HEK293 (cell line): ENCODE results near the gene ESRRA.

Experiments used
- CTCF ChIA-PET: fragments of 350-600 bp; formaldehyde crosslinking; extraction: SDS; loops from one replicate; lab custom pipeline; 2021; ENCODE audit warnings: antibody characterized with exemption; lab: Yijun Ruan, JAX
- POLR2A ChIA-PET: fragments of 300-600 bp; formaldehyde crosslinking; extraction: SDS; loops from one replicate; lab custom pipeline; 2020; ENCODE audit warnings: antibody characterized with exemption, inconsistent platforms; lab: Yijun Ruan, JAX
- H3K27ac ChIP-seq: fragments of 200-500 bp; sonication (Bioruptor generic); 2 replicates; pipeline ENCODE4 v1.5.1; 2014; ENCODE audit warnings: low read depth, low read length, control low read depth, inconsistent platforms; ENCODE audit errors: extremely low read depth
- H3K36me3 ChIP-seq, 2 experiments: fragments of 200-500 bp in 1 of 2; sonication (Bioruptor generic) in 1 of 2; 1 replicate in 1 of 2; 2 replicates in 1 of 2; pipeline ENCODE4 v1.5.1; 2014 to 2017; ENCODE audit warnings: inconsistent platforms in 2 of 2, low read length in 2 of 2; ENCODE audit not compliant: control insufficient read depth in 2 of 2, insufficient read depth in 1 of 2
- H3K4me1 ChIP-seq: fragments of 200-500 bp; sonication (Bioruptor generic); 2 replicates; pipeline ENCODE4 v1.5.1; 2014; ENCODE audit warnings: mild to moderate bottlenecking, low read length, inconsistent platforms; ENCODE audit not compliant: control insufficient read depth, insufficient read depth
- H3K4me3 ChIP-seq: 2 replicates; pipeline ENCODE4 v1.5.1; 2011; ENCODE audit warnings: low read depth, mild to moderate bottlenecking, control low read depth, low read length, moderate library complexity
- H3K9me3 ChIP-seq: fragments of 200-500 bp; sonication (Bioruptor generic); 2 replicates; pipeline ENCODE4 v1.5.1; 2014; ENCODE audit warnings: low read depth, low read length, inconsistent platforms; ENCODE audit not compliant: control insufficient read depth, insufficient read depth
- GLIS2 ChIP-seq: fragments of 450-650 bp; formaldehyde crosslinking; IDR thresholded peaks from 2 replicates; pipeline ENCODE4 v1.5.1; 2016; ENCODE audit warnings: missing biosample characterization, missing genetic modification characterization
- KLF1 ChIP-seq: fragments of 450-650 bp; formaldehyde crosslinking; IDR thresholded peaks from 2 replicates; pipeline ENCODE4 v1.5.1; 2016; ENCODE audit warnings: missing biosample characterization, missing genetic modification characterization
- KLF10 ChIP-seq: fragments of 450-650 bp; IDR thresholded peaks from 2 replicates; pipeline ENCODE4 v1.5.1; 2018; ENCODE audit warnings: missing biosample characterization, mild to moderate bottlenecking, missing genetic modification characterization
- KLF17 ChIP-seq: fragments of 450-650 bp; formaldehyde crosslinking; IDR thresholded peaks from 2 replicates; pipeline ENCODE4 v1.5.1; 2016; ENCODE audit warnings: missing biosample characterization, missing genetic modification characterization
- SP7 ChIP-seq: fragments of 450-650 bp; formaldehyde crosslinking; IDR thresholded peaks from 2 replicates; pipeline ENCODE4 v1.5.1; 2016; ENCODE audit warnings: missing biosample characterization, missing genetic modification characterization
- ZBTB17 ChIP-seq: fragments of 450-650 bp; formaldehyde crosslinking; IDR thresholded peaks from 2 replicates; pipeline ENCODE4 v1.5.1; 2016; ENCODE audit warnings: missing biosample characterization, missing genetic modification characterization
- ZBTB21 ChIP-seq: fragments of 450-650 bp; formaldehyde crosslinking; IDR thresholded peaks from 2 replicates; pipeline ENCODE4 v1.5.1; 2017; ENCODE audit warnings: missing biosample characterization, missing genetic modification characterization
- ZFP69B ChIP-seq: fragments of 450-650 bp; formaldehyde crosslinking; IDR thresholded peaks from 2 replicates; pipeline ENCODE4 v1.5.1; 2016; ENCODE audit warnings: missing biosample characterization, missing genetic modification characterization
- ZIC2 ChIP-seq: fragments of 450-650 bp; formaldehyde crosslinking; IDR thresholded peaks from 2 replicates; pipeline ENCODE4 v1.5.1; 2016; ENCODE audit warnings: missing biosample characterization, missing genetic modification characterization
- ZNF146 ChIP-seq: fragments of 450-650 bp; formaldehyde crosslinking; IDR thresholded peaks from 2 replicates; pipeline ENCODE4 v1.5.1; 2016; ENCODE audit warnings: missing biosample characterization, missing genetic modification characterization
- ZNF280D ChIP-seq: fragments of 450-650 bp; formaldehyde crosslinking; IDR thresholded peaks from 2 replicates; pipeline ENCODE4 v1.5.1; 2016; ENCODE audit warnings: missing biosample characterization, missing genetic modification characterization
- ZNF324 ChIP-seq: fragments of 450-650 bp; formaldehyde crosslinking; IDR thresholded peaks from 2 replicates; pipeline ENCODE4 v1.5.1; 2016; ENCODE audit warnings: missing biosample characterization, missing genetic modification characterization
- ZNF366 ChIP-seq: fragments of 450-650 bp; formaldehyde crosslinking; conservative IDR thresholded peaks from 2 replicates; pipeline ENCODE4 v1.5.1; 2016; ENCODE audit warnings: missing biosample characterization, missing genetic modification characterization
- ZNF394 ChIP-seq: fragments of 450-650 bp; formaldehyde crosslinking; IDR thresholded peaks from 2 replicates; pipeline ENCODE4 v1.5.1; 2016; ENCODE audit warnings: missing biosample characterization, missing genetic modification characterization, mild to moderate bottlenecking, moderate library complexity, borderline replicate concordance
- ZNF600 ChIP-seq: fragments of 450-650 bp; formaldehyde crosslinking; IDR thresholded peaks from 2 replicates; pipeline ENCODE4 v1.5.1; 2016; ENCODE audit warnings: missing biosample characterization, missing genetic modification characterization
- ZNF629 ChIP-seq: fragments of 450-650 bp; formaldehyde crosslinking; IDR thresholded peaks from 2 replicates; pipeline ENCODE4 v1.5.1; 2017; ENCODE audit warnings: missing biosample characterization, missing genetic modification characterization
- ZNF670 ChIP-seq: fragments of 450-650 bp; formaldehyde crosslinking; IDR thresholded peaks from 2 replicates; pipeline ENCODE4 v1.5.1; 2016; ENCODE audit warnings: missing biosample characterization, missing genetic modification characterization, low read depth
- TF ChIP-seq, protein P1 (sequence below): fragments of 450-650 bp; formaldehyde crosslinking; IDR thresholded peaks from 2 replicates; pipeline ENCODE4 v1.5.1; 2016; ENCODE audit warnings: missing biosample characterization, missing genetic modification characterization, borderline replicate concordance
- TF ChIP-seq, protein P2 (sequence below): fragments of 450-650 bp; formaldehyde crosslinking; IDR thresholded peaks from 2 replicates; pipeline ENCODE4 v1.5.1; 2016; ENCODE audit warnings: missing biosample characterization, missing genetic modification characterization

Gene ESRRA

GRCh38 chr11:64331569-64332371, 26.4 kb downstream of the ESRRA start (continued):
- TF ChIP-seq ZFP69B (tag by site-specific recombination), result no peak
- TF ChIP-seq ZNF394 (tag by site-specific recombination), result no peak

DNA sequence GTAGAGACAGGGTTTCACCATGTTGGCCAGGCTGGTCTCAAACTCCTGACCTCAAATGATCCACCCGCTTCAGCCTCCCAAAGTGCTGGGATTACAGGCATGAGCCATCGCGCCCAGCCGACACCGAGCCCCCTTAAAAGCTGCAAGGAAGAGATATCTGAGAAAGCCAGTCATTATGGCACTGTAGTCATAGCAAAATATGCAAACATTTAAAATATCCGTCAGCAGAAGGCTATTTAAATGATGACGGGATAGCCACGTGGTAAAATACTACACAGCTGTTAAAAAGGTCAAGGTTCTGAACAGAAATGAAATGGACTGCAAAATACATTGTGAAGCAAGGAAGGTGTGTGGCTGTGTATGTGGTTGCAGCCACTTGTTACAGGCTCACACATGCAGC, 28.2 kb downstream of the ESRRA start:
- Histone ChIP-seq H3K9me3 (no peaks in the 10 kb centered on the region), H3K36me3 (no peaks in the 10 kb centered on the region), H3K4me1 (no peaks in the 10 kb centered on the region), H3K4me3 (no peak overlapping the region), H3K27ac (no peak overlapping the region)
- CTCF ChIA-PET, result interaction anchor here (0.6 to 9.6 kb wide), 6 partner anchors 16 to 119 kb away, joined by 3 to 81 read pairs (median 6); partner anchors contain the start of genes ESRRA, PRDX5, RPS6KA4 and TRMT112
- POLR2A ChIA-PET, result interaction anchor here (0.6 to 2.3 kb wide), 3 partner anchors 9 to 43 kb away, joined by 3 to 7 read pairs (median 4); partner anchors contain the start of genes PRDX5 and TRMT112
- TF ChIP-seq ZNF280D (tag by site-specific recombination) (no peak), ZNF146 (peak; percentile 83), ZNF366 (no peak)

- no peak overlapping the region for H3K4me3 ChIP-seq
- no peaks in the 10 kb centered on the region for H3K4me1 ChIP-seq
- POLR2A ChIA-PET, result interaction anchor here (0.7 to 3.0 kb wide), 4 partner anchors 15 to 30 kb away, joined by 5 to 20 read pairs (median 7); partner anchors contain the start of genes ESRRA, PRDX5 and TRMT112
- CTCF ChIA-PET, result interaction anchor here (1.0 to 9.6 kb wide), 4 partner anchors 11 to 21 kb away, joined by 3 to 81 read pairs (median 6); partner anchors contain the start of genes PRDX5, RPS6KA4 and TRMT112
- no peaks in the 10 kb centered on the region for H3K9me3 ChIP-seq
- no peaks in the 10 kb centered on the region for H3K36me3 ChIP-seq
- H3K27ac ChIP-seq, result no peak overlapping the region
- peak; percentile 87 for TF ChIP-seq KLF10
- peak; percentile 72 for TF ChIP-seq GLIS2 (tag by site-specific recombination)
- peak; percentile 59 for TF ChIP-seq ZNF394 (tag by site-specific recombination)
- TF ChIP-seq SP7 (tag by site-specific recombination), result peak; percentile 64; the same call in 1 of the 2 replicates
- TF ChIP-seq ZNF629 (tag by site-specific recombination), result peak; percentile 70
- no peak for TF ChIP-seq ZNF670 (tag by site-specific recombination)
- 0 out of 2 replicates have a peak, but pooled peaks have one; percentile 56 for TF ChIP-seq KLF17 (tag by site-specific recombination)
- TF ChIP-seq, protein P1, sequence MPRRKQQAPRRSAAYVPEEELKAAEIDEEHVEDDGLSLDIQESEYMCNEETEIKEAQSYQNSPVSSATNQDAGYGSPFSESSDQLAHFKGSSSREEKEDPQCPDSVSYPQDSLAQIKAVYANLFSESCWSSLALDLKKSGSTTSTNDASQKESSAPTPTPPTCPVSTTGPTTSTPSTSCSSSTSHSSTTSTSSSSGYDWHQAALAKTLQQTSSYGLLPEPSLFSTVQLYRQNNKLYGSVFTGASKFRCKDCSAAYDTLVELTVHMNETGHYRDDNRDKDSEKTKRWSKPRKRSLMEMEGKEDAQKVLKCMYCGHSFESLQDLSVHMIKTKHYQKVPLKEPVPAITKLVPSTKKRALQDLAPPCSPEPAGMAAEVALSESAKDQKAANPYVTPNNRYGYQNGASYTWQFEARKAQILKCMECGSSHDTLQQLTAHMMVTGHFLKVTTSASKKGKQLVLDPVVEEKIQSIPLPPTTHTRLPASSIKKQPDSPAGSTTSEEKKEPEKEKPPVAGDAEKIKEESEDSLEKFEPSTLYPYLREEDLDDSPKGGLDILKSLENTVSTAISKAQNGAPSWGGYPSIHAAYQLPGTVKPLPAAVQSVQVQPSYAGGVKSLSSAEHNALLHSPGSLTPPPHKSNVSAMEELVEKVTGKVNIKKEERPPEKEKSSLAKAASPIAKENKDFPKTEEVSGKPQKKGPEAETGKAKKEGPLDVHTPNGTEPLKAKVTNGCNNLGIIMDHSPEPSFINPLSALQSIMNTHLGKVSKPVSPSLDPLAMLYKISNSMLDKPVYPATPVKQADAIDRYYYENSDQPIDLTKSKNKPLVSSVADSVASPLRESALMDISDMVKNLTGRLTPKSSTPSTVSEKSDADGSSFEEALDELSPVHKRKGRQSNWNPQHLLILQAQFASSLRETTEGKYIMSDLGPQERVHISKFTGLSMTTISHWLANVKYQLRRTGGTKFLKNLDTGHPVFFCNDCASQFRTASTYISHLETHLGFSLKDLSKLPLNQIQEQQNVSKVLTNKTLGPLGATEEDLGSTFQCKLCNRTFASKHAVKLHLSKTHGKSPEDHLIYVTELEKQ (tag by site-specific recombination), result peak; percentile 28; the same call in 1 of the 2 replicates
- 0 out of 2 replicates have a peak, but pooled peaks have one; percentile 18 for TF ChIP-seq ZNF600 (tag by site-specific recombination)
- TF ChIP-seq ZBTB21 (tag by site-specific recombination), result no peak
- peak; percentile 62; the same call in 1 of the 2 replicates for TF ChIP-seq ZNF324
- TF ChIP-seq ZIC2 (tag by site-specific recombination), result peak; percentile 43; the same call in 1 of the 2 replicates
- no peak for TF ChIP-seq ZFP69B (tag by site-specific recombination)
- TF ChIP-seq, protein P2, sequence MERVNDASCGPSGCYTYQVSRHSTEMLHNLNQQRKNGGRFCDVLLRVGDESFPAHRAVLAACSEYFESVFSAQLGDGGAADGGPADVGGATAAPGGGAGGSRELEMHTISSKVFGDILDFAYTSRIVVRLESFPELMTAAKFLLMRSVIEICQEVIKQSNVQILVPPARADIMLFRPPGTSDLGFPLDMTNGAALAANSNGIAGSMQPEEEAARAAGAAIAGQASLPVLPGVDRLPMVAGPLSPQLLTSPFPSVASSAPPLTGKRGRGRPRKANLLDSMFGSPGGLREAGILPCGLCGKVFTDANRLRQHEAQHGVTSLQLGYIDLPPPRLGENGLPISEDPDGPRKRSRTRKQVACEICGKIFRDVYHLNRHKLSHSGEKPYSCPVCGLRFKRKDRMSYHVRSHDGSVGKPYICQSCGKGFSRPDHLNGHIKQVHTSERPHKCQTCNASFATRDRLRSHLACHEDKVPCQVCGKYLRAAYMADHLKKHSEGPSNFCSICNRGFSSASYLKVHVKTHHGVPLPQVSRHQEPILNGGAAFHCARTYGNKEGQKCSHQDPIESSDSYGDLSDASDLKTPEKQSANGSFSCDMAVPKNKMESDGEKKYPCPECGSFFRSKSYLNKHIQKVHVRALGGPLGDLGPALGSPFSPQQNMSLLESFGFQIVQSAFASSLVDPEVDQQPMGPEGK (tag by site-specific recombination), result peak; percentile 62; the same call in 1 of the 2 replicates
- TF ChIP-seq KLF1 (tag by site-specific recombination), result peak; percentile 44
- peak; percentile 80 for TF ChIP-seq ZBTB17 (tag by site-specific recombination)
These were observed 29.7 kb downstream of the ESRRA start for GRCh38 chr11:64334764-64335735.
